Mammary epithelial cell (primary cell): ENCODE measurements around the gene DCTN3.

ENCODE experiments used
- CTCF ChIP-seq, 2 donors: IDR thresholded peaks in 1 of 2; conservative IDR thresholded peaks in 1 of 2; 2 replicates each; pipeline ENCODE4 v1.5.1; 2011 to 2012; ENCODE audit warnings: inconsistent platforms in 2 of 2, low read length in 2 of 2, mild to moderate bottlenecking in 2 of 2, control low read depth in 1 of 2, low read depth in 1 of 2; ENCODE audit not compliant: insufficient read depth in 1 of 2; ENCODE audit errors: extremely low read depth in 1 of 2
- EZH2 ChIP-seq: IDR thresholded peaks from 2 replicates; pipeline ENCODE4 v1.6.1; 2012; ENCODE audit warnings: low read length, inconsistent platforms, borderline replicate concordance

GRCh38 chr9:34600908-34601307 is 19.4 kb downstream of the DCTN3 start:
- TF ChIP-seq CTCF (conservative IDR thresholded peaks at IDR 0.05 in 1 of 2, IDR thresholded peaks at IDR 0.05 in 1 of 2; ENCODE audit: extremely low read depth in 1 of 2, insufficient read depth in 1 of 2, low read depth in 1 of 2, low read length in 2 of 2) (no peak), EZH2 (no peak)
